GM21717 (cell line): ENCODE data around the gene RAB43.
"Not testable (repeated sequence)": the region's sequence is repeated elsewhere in the genome, so short reads cannot be mapped to it uniquely, and the experiment has no call there.

Source experiments
- ATAC-seq: cut with Tn5 transposase; IDR thresholded peaks from one replicate; pipeline ENCODE4 v1.9.1; 2021; ENCODE audit warnings: mild to moderate bottlenecking, moderate library complexity; ENCODE audit not compliant: unreplicated experiment

The RAB43 gene

DNA sequence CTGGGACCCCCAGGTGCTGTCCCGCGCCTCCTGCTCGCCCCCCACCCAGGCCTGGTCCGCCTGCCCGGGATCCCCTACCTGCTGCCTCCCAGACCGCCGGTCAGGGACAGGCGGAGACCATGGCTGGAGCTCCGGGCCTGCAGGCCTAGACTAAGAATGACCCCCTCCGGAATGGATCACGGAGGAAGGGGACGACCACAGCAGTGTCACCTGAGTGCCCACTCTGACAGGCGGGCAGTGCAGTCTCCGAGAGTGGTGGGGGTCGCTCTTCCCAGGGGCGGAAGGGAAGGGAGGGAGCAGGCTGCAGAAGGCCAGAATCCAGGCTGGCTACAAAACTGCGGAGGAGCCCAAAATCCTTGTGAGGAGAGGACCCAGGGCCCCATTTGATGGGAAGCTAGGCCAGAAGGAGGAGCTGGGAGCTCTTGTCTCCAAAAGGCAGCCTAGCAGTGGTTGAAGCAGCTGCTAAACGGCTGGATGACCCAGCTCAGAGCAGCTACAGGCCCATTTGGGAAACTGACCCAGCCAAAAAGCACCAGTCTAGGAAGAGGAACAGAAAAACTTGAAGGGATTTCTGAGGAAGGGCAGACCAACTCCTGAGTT is 908 bp upstream of the RAB43 start:
- ATAC-seq = no peak

DNA sequence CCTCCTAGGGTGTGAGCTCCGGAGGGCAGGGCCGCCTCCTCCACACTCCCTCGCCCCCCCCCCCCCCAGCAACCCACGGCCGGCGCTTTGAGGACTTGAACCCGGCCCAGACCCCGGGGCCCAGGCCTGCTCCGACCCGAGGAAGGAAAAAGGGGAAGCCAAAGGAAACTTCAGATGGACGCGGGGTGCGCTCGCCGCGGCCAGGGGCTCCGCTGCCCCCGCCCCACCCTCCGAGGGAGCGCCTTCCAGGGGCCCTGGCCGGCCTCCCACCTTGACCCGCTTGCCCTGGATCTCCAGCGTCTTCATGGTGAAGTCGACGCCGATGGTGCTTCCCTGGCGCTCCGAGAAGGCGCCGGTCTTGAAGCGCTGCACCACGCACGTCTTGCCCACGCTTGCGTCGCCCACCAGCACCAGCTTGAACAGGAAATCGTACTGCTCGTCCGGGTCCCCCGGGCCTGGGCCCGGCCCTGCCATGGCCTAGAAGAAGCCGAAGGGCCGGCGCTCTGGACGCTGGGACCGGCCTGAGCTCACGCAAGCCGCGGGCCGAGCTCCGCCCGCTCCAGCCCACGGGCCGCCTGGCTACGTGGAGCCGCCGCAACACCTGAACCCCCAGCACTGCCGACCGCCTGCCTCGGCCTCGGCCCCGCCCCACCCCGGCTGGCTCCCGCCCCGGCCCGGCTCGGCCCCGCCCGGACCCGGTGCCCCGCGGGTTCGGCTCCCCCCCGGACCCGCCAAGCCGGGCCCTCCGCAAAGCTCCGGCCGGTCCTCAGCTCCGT is 400 bp downstream of the RAB43 start:
- peak; percentile 23 for ATAC-seq

DNA sequence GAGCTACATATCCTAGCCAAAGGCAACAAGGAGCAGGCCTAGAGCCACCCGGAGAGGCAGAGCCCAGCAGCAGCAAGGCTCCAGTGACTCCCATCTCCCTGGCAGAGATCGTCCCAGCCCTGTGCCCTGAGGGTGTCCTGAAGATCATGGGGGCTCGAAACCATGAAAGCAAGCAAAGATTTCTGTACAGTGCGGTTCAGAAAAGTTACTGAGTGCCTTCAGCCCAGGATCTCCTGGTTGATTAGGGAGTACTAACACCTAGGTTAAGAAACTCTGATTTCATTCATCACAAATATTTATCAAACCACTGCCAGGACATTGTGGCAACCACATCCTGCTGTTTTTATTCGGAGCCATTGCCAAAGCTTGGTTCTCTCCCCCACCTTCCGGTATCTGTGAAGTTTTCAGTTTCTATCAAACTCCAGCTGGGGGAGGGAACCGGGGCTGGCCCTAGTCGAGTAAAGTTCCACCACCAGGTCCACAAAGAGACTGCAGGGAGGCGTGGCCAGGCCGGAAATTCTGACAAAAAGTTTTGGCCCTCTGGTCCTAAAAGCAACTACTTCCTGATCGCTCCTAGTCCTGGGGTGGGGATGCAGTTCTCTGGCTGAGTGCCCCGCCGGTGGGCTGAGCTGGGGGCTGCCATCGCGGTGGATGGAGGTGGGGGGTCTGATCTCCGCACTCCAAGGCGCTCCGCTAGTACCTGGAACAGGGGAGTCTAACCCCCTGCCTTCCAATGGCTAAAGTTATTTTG is 1.2 kb downstream of the RAB43 start:
- ATAC-seq = peak; percentile 70

DNA sequence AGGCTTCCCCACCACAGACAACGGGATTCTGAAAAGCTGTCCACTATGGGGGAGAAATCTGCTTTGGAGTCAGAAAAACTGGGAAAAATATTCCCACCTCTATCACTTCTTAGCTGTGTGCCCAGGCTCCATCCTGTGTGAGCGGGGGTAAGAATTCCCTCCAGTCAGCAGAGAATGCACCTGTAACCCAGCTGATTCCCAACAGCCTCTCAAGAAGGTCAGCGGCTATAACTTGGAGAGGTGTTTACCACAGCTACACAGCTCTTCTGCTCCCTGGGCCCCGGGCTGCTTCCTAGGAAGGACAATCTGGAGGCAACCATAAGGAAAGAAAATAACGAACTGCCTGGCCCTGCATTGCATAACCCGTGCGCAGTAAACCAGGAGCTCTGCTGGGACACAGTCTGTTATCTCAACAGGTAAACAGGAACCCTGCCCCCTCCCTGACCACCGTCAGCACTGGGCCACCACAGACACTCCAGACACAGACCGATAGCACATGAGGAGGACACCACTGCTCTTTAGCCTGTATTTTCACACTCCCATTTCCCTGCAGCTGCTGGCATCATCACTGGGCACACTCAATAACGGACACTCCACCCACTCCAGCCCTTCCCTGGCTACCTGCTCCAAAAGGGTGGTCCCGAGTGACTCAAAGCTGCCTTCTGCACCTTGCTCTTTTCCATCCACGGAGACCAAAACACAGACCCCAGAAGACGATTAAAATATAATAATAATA is 2.1 kb downstream of the RAB43 start:
- no peak for ATAC-seq

DNA sequence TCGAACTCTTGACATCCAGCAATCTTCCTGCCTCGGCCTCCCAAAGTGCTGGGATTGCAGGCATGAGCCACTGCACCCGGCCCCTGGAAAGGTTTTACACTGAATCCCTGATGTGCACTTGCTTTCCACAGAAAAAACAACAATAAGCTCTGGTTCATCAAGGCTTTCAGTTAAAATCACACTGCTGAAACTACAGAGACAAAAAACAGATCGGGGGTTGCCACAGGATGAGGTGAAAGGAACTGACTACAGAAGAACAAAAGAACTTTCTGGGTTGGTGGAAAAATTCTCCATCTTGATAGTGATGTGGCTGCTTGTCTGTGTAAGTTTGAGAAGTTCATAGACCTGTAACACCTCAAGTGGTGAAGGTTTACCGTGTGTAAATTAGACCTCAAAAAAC is 2.9 kb downstream of the RAB43 start:
- no peak for ATAC-seq

DNA sequence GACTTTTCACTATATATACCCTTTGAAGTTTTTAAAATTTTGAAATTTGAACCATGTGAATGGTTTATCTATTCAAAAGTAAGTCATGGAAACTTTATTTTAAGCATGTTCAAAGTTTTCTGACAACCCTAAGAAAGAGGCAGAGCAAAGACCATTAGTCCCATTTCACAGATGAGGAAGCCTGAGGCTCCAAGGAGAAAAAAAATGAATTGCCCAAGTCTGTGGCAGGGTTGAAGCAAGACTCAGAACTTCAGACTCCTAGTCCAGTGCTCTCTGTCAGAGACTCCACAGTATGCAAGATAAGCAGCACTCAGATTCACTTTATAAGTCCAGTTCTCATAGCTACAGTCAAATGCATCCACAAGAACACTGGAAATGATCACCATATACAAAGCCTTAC is 4.5 kb downstream of the RAB43 start:
- ATAC-seq = no peak

DNA sequence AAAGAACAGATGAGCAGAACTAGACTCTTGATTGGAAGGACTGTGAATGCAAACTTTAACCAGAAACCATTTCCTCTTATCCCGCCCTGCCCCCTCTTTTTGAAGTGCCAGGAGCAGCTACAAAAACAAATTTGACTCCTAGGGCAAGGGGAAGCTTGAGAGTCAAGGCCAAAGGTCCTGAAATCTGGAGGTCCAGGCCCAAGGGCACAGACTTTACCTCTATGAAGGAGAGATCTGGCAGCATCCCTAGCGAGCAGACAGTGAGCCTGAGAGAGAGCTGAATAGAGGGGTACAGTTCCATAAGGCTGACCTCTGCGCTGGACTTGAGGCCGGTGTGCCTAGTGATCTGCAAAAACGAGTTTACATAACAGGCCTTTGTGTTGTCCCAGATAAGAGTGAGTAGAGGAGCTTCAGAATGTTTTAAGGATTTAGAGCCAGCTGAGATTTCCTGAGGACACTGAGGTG is 5.1 kb downstream of the RAB43 start:
- ATAC-seq = no peak

DNA sequence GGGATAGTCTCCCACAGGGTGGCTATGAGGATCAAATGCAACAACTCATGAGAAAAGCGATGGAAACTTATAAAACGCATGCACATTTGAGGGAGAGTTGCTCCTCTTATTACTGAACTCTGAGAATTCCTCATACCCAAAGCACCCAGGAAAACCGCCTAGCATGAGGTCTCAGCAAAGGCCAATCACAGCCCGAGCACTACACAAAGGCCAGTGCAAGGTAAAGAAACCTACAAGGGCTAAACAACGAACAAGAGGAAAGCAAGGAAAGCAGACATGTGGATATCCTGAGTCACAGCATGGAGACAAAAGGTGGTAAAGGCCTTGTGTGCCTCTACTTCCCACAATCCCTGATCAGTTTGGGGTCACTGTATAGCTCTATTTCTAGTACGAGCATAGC is 7.1 kb downstream of the RAB43 start:
- ATAC-seq = no peak

DNA sequence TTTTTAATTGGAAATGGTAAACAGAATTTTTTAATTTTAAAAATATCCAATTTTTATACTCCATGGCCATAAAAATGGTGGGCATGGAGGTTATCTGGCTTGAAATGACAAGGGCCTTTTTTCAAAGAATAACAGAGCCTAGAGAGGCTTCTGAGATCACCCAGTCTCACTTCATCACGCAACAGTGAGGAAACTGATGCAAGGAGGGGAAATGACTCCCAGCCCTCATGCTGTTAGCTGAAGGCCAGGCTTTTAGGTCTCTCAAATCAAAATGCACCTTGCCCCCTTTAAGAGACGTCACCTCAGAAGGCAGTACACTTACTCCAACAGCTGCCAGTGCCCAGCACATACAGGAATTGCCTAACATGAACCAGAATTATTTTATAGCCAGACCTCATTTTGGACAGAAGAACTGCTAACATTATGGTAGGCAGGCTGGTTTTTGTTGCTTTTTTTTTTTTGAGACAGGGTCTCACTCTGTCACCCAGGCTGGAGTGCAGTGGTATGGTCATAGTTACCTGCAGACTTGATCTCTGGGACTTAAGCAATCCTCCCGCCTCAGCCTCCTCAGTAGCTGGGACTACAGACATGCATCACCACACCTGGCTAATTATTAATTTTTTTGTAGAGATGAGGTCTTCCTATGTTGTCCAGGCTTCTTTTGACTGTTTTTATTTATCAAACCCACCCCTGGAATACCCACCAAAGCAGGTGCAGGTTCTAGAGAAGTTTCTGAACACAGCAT is 9.1 kb downstream of the RAB43 start:
- no peak for ATAC-seq

DNA sequence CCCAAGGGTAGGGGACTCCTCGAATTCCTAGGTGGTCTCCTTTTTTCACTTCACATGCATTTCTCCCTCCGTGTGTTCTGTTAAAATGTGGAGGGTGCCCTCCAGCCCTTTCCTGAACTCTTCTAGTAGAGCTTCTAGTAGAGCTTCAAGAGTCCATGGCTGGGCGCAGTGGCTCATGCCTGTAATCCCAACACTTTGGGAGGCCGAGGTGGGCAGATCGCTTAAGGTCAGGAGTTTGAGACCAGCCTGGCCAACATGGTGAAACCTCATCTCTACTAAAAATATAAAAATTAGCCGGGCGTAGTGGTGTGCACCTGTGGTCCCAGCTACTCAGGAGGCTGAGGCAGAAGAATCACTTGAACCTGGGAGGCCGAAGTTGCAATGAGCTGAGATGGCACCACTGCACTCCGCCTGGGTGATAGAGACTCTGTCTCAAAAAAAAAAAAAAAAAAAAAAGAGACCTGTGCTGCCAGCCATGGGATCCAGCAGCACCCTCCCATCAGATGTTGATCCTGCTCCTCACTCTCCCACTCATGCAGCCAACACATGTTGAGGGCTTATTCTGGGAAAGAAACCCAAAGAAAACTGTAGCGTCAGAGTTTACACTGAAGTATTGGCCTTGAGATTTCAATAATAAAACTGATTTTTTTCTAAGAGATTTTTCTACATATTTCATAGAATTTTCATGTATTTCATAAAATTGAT is 10.4 kb downstream of the RAB43 start:
- ATAC-seq = not testable (repeated sequence)

DNA sequence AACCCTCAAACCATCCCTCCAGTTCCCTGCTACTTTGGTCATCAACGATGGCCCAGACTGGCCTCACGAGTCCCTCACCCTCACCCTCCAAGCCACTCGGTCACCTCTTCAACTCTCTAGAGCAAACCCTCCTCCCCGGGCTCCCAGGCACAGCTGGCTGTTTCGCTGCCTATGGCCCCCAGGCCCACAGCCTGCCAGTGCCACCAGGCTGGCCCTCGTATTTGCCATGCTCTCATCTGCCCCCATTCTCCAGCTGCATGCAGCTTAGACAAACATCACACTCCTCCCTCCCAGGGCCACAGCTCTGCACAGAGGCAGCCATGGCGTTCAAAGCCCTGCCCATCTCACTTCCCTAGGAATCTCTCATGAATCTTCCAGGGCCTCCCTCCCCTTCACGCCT is 13.8 kb downstream of the RAB43 start:
- ATAC-seq = no peak

DNA sequence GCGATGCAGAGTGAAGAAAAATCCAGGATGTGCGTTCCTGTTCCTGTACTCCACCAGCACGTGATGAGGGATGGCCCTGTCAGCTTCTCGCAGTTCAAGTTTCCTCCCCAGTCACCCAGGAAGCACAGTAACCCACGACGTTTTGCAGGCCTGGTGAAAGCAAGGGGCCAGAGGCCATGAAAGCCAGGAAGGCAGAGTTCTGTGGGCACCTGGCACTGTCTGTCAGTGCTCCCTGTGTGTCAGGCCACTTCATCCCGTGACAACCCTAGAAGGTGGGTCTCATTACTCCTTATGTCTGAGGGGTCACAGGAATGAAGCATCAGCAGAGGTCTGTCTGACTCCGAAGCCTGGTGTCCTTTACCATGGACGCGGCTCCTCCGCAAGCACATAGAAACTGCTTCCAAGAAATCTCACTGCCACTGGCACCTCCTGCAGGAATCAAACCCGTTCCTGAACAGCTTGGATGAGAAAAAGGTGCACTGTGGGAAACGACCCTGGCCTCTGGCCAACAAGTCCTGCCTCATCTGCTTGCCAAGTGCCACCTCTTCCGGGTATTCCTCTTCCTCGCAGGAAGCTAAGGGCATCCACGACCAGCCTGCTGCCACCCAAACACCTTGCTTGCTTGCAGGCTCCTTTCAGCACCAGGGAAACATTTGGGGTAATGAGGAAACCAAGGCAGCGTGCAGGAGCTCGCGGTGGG is 14.6 kb downstream of the RAB43 start:
- no peak for ATAC-seq

DNA sequence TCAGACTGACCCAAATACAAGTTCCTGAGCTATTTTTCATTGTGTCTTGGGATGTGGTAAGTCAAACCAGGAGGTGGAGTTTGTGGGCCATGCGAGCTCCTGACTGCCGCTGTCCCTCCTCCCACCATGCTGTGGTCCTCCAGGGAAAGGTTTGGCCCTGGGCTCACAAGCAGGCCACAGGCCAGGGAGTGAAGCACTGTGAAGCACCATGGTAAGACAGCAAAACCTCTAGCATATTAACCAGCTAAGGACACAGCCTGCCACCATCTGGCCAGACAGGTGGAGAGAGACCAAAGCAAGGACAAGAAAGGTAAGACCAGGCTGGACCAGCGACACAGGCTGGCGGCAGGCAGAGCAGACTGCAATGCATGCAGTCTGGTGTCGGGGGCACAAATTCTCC is 15.3 kb downstream of the RAB43 start:
- ATAC-seq = no peak

DNA sequence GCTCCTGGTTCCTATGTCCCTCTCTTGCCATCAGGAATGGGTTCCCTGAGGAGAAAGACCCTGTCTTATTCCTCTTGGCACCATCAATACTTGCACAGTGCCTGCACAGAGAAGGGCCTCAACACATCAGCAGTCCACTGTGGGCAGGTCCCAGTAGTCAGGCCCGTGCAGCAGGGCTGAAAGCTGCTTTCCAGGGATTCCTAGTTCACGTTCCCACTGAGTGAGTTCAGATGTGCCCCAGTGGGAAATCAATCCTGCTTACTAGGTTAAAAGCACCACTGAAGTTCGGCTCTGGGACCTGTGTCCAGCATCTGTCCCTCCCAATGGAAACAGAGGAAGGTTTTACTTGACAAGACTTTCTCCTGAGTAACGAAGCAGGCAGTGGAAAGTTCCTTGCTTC is 15.7 kb downstream of the RAB43 start:
- ATAC-seq = no peak

DNA sequence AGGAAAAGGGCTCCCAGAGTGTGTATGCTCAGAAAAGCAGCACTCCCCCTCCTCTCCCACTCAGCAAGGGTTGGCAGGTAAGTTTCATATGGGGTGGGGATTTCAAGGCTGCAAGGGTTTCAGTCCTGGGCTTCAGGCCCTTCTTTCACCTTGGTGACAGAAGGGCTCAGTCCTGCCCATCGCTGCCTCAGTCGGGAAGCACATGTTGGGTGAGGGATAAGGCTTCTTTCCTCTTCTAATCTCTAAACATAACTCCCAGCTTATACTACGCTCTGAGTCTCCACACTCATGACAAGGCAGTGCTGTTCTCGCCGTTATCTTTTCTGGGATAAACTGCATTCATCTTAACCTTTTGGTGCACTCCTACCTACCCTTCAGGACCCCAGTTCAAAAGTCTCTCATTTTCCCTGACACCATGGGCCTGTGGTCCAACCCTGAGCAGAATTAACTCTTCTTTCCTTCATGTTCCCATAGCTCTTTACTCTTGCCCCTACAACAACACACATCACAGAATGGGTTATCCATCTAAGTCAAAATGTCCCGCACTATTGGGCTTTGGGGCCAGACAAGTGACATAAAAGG is 17.0 kb downstream of the RAB43 start:
- no peak for ATAC-seq

DNA sequence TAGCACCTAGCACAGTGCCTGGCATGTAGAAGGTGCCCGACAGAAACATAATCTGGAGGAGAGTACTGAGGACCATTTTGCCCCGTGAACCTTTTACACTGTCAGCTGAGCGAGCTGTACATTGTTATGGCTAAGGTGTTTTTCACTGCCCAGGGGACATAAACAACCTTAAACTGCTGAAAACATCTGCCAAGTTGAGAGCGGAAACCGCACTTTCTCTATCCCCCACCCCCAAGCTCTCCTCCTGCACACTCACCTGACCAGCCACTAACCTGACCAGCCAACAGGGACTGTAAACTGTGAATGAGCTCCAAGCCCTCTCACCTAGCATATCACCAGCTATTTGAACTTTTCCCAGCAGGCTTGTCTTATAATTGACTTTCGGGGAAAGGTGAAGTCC is 17.6 kb downstream of the RAB43 start:
- ATAC-seq = no peak

DNA sequence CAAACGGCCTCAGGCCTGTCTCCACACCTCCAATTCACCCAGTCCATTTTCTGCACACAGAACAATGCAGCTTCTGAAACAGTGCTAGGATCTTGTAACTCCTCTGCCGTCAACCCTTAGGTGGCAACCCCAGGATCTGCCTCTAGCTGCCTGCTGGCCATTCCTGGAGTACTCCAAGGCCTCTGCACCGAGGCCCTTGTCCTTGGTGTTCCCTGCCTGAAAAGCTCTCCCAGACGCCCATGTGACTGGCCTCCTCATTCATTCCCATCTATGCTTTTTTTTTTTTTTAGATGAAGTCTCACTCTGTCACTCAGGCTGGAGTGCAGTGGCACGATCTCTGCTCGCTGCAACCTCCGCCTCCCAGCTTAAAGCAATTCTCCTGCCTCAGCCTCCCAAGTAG is 18.3 kb downstream of the RAB43 start:
- ATAC-seq = no peak

DNA sequence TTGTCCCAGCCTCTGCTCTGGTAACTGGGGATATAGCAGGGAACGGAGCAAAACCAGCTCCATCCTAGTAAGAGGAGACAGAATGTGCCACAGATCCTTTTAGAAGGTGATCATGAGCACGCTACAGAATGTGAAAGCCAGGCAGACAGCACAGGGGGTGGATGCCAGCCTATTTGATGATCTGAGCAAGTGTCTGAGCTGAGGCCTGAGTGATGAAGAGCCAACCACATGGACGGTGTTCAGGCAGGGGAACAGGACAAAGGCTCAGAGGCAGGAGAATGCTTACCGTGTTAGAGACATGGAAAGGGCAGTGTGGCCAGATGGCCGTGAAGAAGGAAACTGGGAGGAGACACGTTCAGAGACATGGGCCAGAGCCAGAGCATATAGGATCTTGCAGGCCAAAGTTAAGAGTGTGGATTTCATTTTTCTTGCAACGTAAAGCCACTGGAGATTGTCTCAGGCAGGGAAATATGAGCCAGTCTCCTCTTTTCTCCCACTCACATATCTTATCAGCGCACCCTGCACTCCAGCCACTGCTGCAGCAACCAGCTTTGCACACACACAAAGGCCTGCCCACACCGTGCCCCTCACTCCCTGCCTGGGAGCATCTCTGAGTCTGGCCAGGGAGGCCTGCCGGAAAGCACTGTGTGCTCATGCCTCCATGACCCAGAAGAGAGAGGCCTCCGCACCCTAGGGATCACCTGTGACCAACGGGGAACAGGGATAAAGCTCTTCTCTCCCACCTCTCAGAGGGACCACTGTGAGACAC is 20.1 kb downstream of the RAB43 start:
- ATAC-seq = no peak
